Suppressor macrophage treated with lipopolysaccharide for 4 hours (primary cell): Measurements from ENCODE around the gene SEL1L3.

Experiments
- DNase-seq: peaks from one replicate; pipeline ENCODE4 v3.0.0-alpha.2; 2020

The SEL1L3 gene

DNA sequence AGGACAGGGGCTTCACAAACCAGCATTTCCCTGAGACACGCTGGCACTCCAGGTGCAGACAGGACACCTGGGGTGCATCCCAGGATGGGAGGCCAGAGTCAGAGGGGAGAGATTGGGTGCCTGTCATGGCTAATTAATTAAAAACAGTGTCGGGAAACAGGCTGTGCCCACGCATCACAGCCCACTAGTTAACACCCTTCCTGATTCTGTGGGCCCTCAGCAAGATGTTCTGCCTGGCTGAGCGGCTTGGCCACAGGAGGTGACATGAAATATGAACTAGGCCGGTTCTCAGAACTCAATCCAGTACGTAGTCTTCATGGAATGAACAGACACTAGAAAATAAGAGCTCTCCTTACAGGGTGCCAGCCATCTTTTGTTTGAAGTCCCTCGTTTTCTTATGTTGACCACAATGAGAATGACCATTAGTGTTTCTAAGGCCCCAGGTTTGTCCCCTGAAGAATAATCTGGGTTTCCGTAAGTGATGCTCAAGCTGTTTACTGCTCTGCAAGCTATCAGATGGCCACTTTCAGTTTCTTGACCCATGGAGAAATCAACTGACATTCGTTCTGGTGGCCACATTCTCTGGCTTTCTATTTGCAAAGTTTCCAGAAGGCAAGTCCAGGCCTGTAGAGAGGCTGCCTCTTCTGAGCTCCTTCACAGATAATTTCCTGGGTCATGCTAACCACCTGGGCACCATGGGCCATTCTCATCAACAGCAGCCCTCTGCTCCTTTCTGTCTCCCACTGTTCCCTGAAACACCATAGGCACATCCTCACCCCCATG is 134.9 kb downstream of the SEL1L3 start:
- DNase-seq: no peak

DNA sequence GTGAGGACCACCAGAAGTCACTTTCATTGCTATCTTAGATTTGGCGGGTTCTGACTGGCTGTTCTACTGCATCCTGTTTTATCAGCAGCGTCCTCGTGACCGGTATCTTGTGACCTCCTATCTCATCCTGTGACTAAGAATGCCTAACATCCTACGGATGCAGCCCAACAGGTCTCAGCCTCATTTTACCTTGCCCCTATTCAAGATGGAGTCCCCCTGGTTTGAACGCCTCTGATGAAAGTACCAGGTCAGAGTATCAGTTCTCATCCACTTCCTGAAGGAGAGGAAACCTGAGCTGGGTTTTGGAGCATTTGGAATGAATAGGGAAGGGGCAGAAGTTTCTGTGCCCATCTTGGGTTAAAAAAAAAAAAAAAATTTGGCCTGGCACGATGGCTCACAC is 136.9 kb downstream of the SEL1L3 start:
- no peak for DNase-seq

DNA sequence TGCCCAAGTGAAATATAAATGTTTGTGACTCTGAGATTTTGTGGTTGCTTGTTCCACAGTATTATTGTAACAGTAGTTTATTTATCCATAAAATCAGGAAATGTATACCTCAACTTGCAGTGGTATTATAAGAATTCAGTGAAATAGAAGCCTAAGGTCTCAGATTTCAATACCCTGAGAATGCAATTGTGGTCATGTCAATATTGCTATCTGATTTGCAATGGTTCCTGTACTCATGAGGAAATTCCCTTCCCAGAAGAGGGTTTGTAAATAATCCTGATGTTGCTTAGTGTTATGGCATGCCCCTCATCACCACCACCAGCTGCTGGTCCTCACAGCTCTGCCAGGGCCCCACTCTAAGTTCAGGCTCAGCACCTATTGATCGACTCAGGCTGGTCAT is 139.4 kb downstream of the SEL1L3 start:
- no peak for DNase-seq

DNA sequence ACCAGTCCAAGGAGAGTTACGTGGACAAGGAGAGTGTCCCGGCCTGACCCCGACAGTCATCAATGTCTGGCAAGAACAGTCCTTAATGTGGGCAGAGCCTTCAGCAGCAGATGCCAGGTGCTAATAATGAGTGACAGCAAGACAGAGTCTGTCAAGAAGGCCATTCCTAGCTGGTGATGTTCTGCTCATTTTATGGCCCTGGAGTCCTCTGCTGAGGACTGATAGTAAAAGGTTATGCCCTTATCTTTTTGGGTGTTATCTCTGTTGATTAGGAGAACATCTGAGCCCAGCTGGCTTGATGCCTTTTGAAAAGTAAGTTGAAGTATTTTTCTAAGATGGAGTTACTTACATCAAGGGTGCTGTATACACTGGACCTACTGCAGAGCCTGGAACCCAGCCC is 139.8 kb downstream of the SEL1L3 start:
- DNase-seq: no peak

DNA sequence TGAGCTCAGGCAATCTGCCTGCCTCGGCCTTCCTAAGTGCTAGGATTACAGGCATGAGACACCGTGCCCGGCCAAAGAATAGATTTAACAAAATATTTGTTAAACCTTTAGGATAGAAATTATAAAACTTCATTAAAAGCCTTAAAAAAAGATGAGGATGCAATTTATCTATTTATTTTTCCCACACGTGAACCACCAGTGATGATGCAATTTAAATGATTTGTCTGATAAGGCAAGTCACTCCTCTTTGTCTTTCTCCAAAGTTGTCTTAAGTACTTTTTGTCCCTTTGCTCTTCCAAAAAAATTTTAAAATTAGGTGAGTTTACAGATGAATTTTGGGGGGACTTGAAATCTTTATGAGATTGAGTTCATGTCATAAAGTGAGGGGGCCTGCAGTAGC is 149.0 kb downstream of the SEL1L3 start:
- DNase-seq: no peak

DNA sequence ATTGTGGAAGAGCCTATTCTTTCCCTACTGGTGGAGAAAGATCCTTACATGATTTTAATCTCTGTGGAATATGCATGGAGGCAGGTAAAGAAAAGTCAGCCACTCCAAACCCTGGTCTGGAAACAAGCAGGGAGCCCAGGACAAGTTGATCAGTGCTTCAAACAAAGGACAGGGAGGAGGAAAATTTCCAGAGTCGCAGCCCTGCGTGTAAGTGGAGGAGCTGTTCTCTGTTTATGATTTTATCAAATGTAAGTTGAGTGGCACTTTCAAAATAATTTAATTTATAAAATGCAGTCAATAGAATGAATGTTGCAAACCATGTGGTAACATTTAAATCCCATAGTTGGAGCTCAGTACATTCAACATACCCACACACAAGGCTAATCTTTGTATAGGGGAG is 150.2 kb downstream of the SEL1L3 start:
- no peak for DNase-seq

DNA sequence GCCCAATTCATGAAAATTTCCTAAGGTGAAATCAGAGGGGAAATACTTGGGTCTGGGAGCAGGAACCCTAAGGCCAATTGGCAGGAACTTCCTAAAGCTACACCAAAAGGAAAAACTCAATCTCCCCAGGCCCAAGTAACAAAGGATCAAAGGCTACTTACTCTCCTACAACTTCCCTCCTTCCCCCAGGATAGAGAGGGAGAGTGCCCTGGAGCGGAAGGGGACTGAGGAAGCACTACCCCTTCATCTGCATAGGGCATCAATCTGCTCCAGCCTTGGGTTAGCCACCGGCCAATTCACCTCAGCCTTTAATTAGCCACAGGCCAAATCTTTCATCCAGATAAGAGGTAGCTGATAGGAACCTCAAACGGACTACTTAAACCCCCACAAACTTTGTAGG is 152.2 kb downstream of the SEL1L3 start:
- DNase-seq: no peak

DNA sequence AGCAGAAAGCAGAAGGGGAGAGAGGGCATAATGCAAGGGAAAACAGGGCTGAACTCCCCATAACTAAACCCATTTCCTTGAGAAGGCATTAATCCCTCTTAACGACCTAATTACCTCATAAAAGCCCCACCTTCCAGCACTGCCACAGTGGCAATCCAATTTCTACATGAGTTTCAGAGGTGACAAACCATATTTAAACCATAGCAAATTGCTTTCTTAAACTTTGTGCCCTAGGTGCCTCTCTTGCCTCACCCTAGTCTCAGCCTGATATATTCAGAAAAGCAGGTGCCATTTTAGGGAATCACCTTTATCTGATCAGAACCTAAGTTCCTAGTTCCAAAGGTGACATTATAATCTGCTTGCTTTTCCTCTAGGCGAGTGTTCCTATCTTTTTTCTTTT is 158.3 kb downstream of the SEL1L3 start:
- DNase-seq: no peak

DNA sequence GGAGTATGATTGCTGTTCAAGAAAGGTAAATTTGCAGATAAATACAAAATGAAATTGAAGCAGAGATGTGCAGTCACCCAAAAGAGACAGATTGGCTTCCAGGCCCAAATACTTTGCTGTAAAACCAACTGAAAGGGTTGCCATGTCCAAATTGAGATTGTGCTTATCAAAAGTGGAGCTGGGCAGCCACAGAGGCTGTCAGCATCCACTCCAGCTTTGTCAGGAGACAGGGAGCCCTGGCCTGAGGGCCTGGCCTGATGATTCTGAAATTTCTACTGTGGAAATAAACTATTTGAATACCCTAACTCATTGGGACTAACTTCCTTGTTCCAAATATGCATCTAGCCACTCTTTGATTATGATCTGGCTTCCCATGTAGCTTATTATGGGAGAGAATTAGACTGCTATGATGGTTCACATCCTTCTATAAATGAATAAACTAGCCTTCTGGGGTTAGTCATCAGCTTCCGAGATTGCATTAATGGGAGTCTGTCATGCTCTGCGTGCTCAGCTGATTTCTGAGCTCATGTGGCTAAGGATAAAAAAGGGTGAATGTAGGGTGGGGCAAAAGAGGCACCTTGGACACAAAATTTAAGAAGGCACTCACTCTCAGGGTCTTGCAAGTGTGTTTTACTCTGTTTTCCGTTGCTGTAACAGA is 158.9 kb downstream of the SEL1L3 start:
- DNase-seq: no peak

DNA sequence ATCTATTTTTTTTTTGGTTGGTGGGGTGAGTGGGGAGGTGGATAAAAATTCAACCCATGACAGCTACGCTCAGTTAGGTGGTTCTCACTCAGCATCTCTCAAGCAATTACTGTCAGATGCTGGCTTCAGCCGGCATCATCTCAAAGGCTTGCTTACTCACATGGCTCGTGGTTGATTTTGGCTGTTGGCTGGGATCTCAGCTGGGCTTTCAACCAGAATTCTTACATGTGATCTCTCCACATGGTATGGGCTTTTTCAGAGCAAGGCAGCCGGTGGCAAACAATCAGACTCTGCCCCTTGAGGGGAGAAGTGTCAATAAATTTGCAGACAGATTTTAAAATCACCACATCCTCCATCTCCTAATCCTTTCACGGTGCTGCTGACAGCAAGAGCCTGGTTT is 159.9 kb downstream of the SEL1L3 start:
- DNase-seq: no peak

DNA sequence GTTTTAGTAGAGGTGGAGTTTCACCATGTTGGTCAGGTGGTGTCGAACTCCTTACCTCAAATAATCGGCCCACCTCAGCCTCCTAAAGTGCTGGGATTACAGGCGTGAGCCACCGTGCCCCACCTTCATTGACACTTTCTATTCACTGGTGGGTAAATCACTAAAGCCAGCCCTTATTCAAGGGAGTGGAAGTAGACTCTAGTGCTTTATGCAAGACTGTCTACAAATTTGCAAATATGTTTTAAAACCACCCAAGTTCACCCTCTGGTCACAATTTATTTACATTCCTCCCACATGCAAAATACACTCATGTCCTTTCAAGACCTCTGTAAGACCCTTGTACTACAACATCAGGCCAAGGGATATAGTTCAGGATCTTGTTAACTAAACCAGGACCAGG is 162.1 kb downstream of the SEL1L3 start:
- DNase-seq: no peak

DNA sequence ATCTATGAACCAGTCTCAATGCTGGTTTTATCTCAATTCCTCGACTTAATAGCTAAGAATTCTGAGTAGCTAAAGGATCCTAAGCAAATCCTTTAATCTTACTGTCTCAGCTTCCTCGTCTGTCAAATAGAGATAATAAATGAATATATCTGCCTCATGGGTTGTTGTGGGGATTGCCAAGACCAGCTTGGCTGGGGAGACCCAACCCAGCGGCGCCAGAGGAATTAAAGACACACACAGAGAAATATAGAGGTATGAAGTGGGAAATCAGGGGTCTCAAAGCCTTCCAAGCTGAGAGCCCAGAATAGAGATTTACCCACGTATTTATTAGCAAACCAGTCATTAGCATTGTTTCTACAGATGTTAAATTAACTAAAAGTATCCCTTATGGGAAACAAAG is 165.3 kb downstream of the SEL1L3 start:
- DNase-seq: no peak
